Muscle layer of colon (tissue), 2 donors: Measurements from ENCODE around the gene CKM.

Experiments used
- H3K27ac ChIP-seq: one replicate; pipeline ENCODE4 v1.7.0; 2013; ENCODE audit warnings: low read depth, mild to moderate bottlenecking, low read length, moderate library complexity
- H3K27me3 ChIP-seq, 2 donors: one replicate each; pipeline ENCODE4 v1.7.0; 2013; ENCODE audit warnings: low read length in 2 of 2, mild to moderate bottlenecking in 2 of 2; ENCODE audit not compliant: insufficient read depth in 2 of 2, control insufficient read depth in 1 of 2
- H3K36me3 ChIP-seq: one replicate; pipeline ENCODE4 v1.7.0; 2013; ENCODE audit warnings: mild to moderate bottlenecking, low read length; ENCODE audit not compliant: insufficient read depth
- H3K4me1 ChIP-seq: one replicate; pipeline ENCODE4 v1.7.0; 2013; ENCODE audit warnings: mild to moderate bottlenecking, low read length; ENCODE audit not compliant: insufficient read depth
- H3K4me3 ChIP-seq, 2 donors: one replicate each; pipeline ENCODE4 v1.7.0; 2013; ENCODE audit warnings: low read length in 2 of 2, low read depth in 1 of 2, mild to moderate bottlenecking in 1 of 2, moderate library complexity in 1 of 2
- H3K9ac ChIP-seq: one replicate; pipeline ENCODE4 v1.7.0; 2013; ENCODE audit warnings: low read length
- H3K9me3 ChIP-seq: one replicate; pipeline ENCODE4 v1.7.0; 2013; ENCODE audit warnings: mild to moderate bottlenecking, low read length
- donor health status: abdominal sarcoma.
- donor health status: Adenocarcinoma of cecum.

Gene CKM

DNA sequence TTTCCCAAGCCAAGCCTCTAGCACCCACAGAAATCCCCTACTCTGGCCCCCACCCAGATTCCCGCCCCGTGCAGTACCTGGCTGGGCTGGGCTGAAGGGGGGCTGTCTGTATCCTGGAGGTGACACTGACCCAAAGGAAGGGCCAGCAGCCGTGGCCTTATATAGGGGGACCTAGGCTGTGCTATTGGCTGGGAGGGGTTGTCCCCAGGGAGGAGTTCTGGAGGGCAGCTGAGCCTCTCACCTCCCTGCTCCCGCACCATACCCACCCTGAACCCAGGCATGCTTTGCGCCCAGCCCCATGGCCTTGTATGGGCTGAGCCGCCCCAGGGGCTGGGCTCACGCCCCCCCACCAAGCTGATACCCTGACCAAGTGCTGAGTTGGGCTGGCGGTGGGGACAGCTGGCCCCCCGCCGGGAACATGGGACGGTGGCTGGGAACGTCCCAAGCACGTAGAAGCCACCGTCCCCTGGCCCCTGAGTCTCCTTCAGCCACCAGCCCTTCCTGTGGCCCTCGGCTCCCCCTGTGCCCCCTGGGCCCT, at the start of gene CKM:
Gene CKM, minus strand, starts transcription at position 132 of the 538 bp plus-strand sequence. CDS start 3,162 bp downstream, outside the sequence.
- Histone ChIP-seq H3K9me3 (no peaks in the 10 kb centered on the region), H3K4me1 (peaks cover 11% of the 10 kb centered on the region), H3K27ac (peak within 1 kb of the TSS; percentile 82), H3K9ac (no peak within 1 kb of the TSS), H3K36me3 (no peaks in the 10 kb centered on the region), H3K4me3 (peak within 1 kb of the TSS in 1 of 2 donors; percentile 55), H3K27me3 (peaks cover 0 to 15% of the 10 kb centered on the region in 2 donors)

DNA sequence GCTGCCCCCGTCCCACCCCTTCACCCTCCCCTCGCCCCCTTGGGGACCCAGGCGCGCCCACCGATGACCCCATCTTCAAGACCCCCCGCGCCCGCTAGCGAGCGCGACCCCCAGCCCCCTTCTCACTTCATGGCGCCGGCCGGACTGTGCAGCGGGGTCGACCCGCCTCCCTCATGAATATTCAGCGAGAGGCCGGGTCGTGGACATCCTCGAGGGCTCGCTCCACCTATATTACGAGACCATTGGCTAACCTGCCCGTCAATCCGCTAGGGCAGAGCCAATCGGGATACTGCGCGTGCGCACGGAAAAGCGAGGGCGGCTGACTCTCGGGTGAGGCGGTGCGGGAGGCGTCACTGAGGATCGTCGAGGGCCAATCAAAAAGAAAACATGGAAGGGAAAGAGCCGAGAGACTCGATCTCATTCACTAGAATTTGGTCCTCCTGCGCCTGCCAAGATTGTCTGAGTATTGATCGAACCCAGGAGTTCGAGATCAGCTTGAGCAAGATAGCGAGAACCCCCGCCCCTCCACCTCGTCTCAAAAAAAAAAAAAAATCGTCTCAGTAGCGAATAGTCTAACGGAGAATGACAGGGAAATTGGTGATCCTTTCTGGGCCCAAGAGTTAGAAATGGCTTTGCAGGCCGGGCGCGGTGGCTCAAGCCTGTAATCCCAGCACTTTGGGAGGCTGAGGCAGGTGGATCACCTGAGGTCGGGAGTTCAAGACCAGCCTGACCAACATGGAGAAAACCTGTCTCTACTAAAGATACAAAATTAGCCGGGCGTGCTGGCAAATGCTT, 47.9 kb upstream of the CKM start, which contains the start of gene ERCC2:
Gene ERCC2, minus strand, starts transcription at position 164 of the 795 bp plus-strand sequence. Its CDS starts 33 bp downstream, at position 131.
- no peaks in the 10 kb centered on the region for H3K9me3 ChIP-seq
- H3K4me3 ChIP-seq, result peak within 1 kb of the TSS; percentile 65 to 80
- no peak within 1 kb of the TSS for H3K9ac ChIP-seq
- H3K4me1 ChIP-seq, result peaks cover 4% of the 10 kb centered on the region
- no peaks in the 10 kb centered on the region for H3K36me3 ChIP-seq
- no peaks in the 10 kb centered on the region for H3K27me3 ChIP-seq
- peak within 1 kb of the TSS; percentile 39 for H3K27ac ChIP-seq

DNA sequence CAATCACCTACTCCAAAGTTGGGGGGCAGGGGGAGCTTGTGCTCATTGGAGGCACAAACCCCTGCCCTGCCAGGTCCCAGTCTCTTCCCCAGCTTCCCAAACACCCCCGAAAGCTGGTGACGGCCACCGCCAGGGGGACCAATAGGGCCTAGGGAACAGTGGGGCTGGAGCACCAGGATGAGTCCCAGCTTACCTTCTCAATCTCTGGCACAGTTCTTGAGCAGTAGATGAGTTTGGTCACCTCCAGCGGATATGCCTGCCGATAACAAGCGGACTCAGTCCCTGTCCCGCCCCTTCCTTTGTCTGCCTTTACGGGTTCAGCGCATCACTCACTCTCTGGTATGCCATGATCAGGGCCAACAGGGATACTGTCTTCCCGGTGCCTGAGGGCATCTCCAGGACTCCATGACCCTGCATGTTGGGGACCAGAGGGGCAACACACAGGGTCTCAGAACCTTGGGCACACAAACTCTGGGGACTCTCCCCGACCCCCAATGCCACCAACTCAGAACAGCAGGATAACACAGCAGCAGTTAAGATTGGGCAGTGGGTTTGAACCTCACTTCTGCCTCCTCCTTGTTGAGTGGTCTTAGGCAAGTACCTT, 46.2 kb upstream of the CKM start:
- H3K9ac ChIP-seq, result no peak overlapping the region
- H3K4me3 ChIP-seq, result no peak overlapping the region
- H3K9me3 ChIP-seq, result no peaks in the 10 kb centered on the region
- peaks cover 4% of the 10 kb centered on the region for H3K4me1 ChIP-seq
- no peaks in the 10 kb centered on the region for H3K27me3 ChIP-seq
- H3K36me3 ChIP-seq, result no peaks in the 10 kb centered on the region
- H3K27ac ChIP-seq, result no peak overlapping the region

- Histone ChIP-seq H3K27me3 (no peaks in the 10 kb centered on the region), H3K9ac (no peak overlapping the region), H3K27ac (no peak overlapping the region), H3K4me1 (peaks cover 4% of the 10 kb centered on the region), H3K4me3 (no peak overlapping the region), H3K36me3 (no peaks in the 10 kb centered on the region), H3K9me3 (no peaks in the 10 kb centered on the region)
Observed at GRCh38 chr19:45368127-45368526, 45.5 kb upstream of the CKM start.

DNA sequence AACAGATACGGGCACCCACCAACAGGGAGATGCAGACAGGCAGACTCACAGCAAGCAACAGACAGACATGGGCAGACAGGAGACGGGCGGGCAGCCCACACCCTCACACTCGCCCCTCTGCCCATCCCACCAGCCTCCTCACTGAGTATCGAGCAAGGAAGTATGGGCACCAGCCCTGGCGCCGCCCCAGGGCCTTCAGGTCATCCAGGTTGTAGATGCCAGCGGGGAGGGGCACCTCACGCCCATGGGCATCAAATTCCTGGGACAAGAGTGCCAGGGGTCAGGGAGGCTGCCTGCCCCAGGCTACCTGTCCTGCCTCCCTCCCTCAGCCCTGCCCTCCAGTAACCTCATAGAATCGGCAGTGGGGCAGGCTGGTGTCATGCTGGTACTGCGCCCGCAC, 42.0 kb upstream of the CKM start:
- Histone ChIP-seq H3K9ac (no peak overlapping the region), H3K27ac (no peak overlapping the region), H3K36me3 (no peaks in the 10 kb centered on the region), H3K4me3 (no peak overlapping the region), H3K9me3 (no peaks in the 10 kb centered on the region), H3K27me3 (no peaks in the 10 kb centered on the region), H3K4me1 (peaks cover 3% of the 10 kb centered on the region)

DNA sequence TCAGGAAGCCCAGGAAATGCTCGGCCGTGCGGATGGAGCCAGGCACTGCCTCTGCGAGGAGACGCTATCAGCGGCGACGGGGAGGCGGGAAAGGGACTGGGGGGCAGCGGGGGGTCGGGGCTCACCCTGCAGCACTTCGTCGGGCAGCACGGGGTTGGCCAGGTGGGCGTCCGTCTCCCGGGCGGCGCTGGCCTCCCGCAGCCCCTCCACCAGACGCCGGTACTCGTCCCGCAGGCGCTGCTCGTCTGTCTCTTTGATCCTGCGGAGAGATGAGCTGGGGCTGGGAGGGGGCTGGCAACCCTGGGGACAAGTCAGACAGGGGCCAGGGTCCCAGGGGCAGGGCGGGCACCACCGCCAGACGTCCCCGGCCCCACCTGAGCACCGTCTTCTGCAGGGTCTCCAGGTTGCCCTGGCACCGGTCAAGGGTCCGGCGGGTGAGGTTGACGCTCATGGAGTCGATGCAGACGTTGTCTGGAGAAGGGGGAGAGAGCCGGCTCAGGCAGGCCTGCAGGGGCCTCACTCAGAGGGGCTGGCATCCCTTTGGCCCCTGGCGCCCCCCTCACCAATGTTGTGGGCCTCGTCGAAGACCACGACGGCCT, 41.3 kb upstream of the CKM start:
- H3K4me3 ChIP-seq, result no peak overlapping the region
- no peaks in the 10 kb centered on the region for H3K4me1 ChIP-seq
- H3K36me3 ChIP-seq, result peaks cover under 1% of the 10 kb centered on the region

GRCh38 chr19:45362291-45362690, 39.6 kb upstream of the CKM start:
- H3K4me3 ChIP-seq, result no peak overlapping the region
- peaks cover 4% of the 10 kb centered on the region for H3K36me3 ChIP-seq

More for the DNA sequence above, 41.3 kb upstream of the CKM start:
- Histone ChIP-seq H3K27ac (no peak overlapping the region), H3K9ac (no peak overlapping the region), H3K9me3 (no peaks in the 10 kb centered on the region), H3K27me3 (no peaks in the 10 kb centered on the region)

DNA sequence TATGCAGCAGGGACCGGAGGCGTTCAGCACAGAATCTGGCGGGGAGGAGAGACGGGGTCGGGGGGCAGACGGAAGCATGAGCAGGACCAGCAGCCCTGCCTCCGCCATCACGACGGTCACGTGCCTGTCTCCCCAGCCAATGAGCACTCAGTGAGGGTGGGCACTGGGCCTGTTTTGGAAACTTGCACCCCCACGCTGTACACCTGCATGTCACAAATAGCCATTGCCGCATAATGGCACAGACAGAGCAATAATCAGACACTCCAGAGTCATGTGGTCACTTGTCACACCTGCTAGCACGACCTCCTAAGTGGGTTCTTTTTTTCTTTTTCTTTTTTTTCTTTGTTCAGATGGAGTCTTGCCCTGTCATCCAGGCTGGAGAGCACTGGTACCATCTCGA, 38.9 kb upstream of the CKM start:
- H3K9ac ChIP-seq, result no peak overlapping the region
- no peaks in the 10 kb centered on the region for H3K4me1 ChIP-seq
- H3K27me3 ChIP-seq, result no peaks in the 10 kb centered on the region
- H3K9me3 ChIP-seq, result no peaks in the 10 kb centered on the region
- H3K36me3 ChIP-seq, result peaks cover 4% of the 10 kb centered on the region
- no peak overlapping the region for H3K4me3 ChIP-seq
- no peak overlapping the region for H3K27ac ChIP-seq

More at GRCh38 chr19:45362291-45362690, 39.6 kb upstream of the CKM start:
- Histone ChIP-seq H3K4me1 (no peaks in the 10 kb centered on the region), H3K9ac (no peak overlapping the region), H3K27ac (no peak overlapping the region), H3K27me3 (no peaks in the 10 kb centered on the region), H3K9me3 (no peaks in the 10 kb centered on the region)

GRCh38 chr19:45358213-45358792, 35.6 kb upstream of the CKM start:
- Histone ChIP-seq H3K4me1 (no peaks in the 10 kb centered on the region), H3K4me3 (no peak overlapping the region), H3K9me3 (no peaks in the 10 kb centered on the region), H3K36me3 (peaks cover 4% of the 10 kb centered on the region), H3K9ac (no peak overlapping the region), H3K27me3 (no peaks in the 10 kb centered on the region), H3K27ac (no peak overlapping the region)

DNA sequence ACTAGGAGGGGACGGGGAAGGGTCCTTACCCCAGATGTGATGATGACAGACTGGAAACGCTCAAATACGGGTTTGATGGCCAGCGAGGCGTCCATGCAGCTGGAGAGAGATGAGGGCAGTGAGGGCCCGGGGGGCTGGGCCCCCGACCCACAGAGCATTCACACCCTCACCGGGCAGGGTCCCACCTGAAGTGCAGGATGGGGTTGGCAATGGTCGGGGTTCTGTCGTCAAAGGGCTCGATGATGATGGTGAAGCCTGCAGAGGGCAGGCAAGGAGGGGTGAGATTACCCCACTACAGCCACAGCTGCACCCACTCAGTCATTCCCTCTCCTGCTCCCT, 34.7 kb upstream of the CKM start:
- peaks cover 4% of the 10 kb centered on the region for H3K36me3 ChIP-seq

DNA sequence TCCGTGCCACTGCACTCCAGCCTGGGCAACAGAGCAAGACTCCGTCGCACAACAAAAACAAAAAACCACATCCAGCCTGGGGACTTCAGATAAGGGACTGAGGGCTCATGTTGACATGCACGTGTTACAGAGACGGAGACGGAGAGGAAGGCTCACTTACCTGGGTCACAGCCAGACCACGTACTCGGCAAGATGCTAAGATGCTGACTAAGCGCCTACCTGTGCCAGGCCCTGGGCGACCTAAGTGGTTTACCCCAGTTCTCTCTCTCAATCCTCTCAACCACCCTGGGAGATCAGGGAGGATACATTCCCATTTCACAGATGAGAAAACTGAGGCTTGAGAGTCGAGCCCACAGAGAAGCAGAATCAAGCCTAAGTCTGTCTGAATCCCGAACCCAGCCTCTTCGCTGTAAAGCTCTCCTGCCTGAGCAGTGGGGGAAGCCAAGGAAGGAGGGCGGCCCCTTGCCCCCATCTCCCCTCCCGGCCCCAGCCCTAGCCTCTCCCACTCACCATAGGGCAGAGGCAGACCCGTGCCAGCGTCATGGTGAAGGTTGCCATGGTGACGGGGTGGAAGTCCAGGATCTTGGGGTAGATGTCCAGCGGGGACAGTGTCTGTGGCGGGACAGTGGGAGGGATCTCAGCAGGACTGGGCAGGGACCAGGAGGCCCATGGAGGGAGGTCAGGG, 34.2 kb upstream of the CKM start:
- no peaks in the 10 kb centered on the region for H3K9me3 ChIP-seq
- H3K27me3 ChIP-seq, result no peaks in the 10 kb centered on the region
- no peak overlapping the region for H3K9ac ChIP-seq
- H3K4me1 ChIP-seq, result no peaks in the 10 kb centered on the region
- H3K36me3 ChIP-seq, result peaks cover 4% of the 10 kb centered on the region
- no peak overlapping the region for H3K27ac ChIP-seq
- no peak overlapping the region for H3K4me3 ChIP-seq

More for the DNA sequence above, 34.7 kb upstream of the CKM start:
- H3K27me3 ChIP-seq, result no peaks in the 10 kb centered on the region
- no peak overlapping the region for H3K27ac ChIP-seq
- no peaks in the 10 kb centered on the region for H3K9me3 ChIP-seq
- H3K4me3 ChIP-seq, result no peak overlapping the region
- H3K9ac ChIP-seq, result no peak overlapping the region
- H3K4me1 ChIP-seq, result no peaks in the 10 kb centered on the region
